ENCODE data around the gene COMMD4.

Gene COMMD4

DNA sequence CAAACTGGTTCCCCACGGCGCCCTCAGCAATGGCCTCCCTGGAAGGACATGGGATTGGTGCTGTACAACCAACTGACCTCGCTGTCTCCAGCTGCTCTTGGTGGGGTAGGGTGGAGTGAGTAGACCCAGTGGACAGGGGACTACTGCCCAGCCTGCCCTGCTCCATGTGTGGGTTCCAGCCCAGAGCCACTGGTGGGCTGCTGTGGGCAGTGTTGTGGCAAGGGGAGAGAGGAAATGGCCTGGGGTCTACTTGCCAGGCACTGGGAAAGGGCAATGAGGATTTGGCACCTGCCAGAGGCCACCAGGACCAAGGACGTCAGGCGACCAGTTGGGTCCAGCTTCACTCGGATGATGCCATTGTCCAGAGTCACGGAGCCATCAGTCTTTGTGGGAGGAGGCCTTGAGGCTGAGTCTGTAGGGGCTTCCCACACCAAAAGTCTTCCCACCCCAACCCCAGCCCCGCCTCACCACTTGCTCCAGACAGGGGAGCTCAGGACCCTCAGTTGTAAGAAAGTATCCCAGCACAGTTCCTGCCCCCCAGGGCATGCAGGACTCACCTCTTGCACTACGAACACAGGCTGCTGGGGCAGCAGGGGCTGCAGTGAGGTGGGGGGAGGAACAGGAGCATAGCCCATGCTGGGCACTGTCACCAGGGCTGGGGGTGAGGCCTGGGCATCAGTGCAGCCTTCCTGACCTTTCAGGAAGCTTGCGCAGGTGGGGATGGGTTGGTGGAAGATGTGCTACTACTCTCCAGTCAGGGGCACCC lies 23.1 kb downstream of the COMMD4 start:
- no peaks in the 10 kb centered on the region for H3K36me3 ChIP-seq (ENCODE audit: low read length)
- no peak for TF ChIP-seq EZH2phosphoT487 (conservative IDR thresholded peaks at IDR 0.05; ENCODE audit: low read length)
- TF ChIP-seq, protein P1, sequence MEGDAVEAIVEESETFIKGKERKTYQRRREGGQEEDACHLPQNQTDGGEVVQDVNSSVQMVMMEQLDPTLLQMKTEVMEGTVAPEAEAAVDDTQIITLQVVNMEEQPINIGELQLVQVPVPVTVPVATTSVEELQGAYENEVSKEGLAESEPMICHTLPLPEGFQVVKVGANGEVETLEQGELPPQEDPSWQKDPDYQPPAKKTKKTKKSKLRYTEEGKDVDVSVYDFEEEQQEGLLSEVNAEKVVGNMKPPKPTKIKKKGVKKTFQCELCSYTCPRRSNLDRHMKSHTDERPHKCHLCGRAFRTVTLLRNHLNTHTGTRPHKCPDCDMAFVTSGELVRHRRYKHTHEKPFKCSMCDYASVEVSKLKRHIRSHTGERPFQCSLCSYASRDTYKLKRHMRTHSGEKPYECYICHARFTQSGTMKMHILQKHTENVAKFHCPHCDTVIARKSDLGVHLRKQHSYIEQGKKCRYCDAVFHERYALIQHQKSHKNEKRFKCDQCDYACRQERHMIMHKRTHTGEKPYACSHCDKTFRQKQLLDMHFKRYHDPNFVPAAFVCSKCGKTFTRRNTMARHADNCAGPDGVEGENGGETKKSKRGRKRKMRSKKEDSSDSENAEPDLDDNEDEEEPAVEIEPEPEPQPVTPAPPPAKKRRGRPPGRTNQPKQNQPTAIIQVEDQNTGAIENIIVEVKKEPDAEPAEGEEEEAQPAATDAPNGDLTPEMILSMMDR (IDR thresholded peaks at IDR 0.05; ENCODE audit: insufficient read depth, low read length, poor library complexity, severe bottlenecking), result no peak
- H3K79me2 ChIP-seq (ENCODE audit: insufficient read depth, low read length), result no peaks in the 10 kb centered on the region
- H3F3A ChIP-seq (ENCODE audit: insufficient read depth), result no peaks in the 10 kb centered on the region
- no peaks in the 10 kb centered on the region for H3K27me3 ChIP-seq (ENCODE audit: low read length)
- no peaks in the 10 kb centered on the region for H3K9me2 ChIP-seq (replicated peaks; ENCODE audit: insufficient read depth, low read length)
- H3K9me3 ChIP-seq (ENCODE audit: insufficient read depth, low read length), result no peaks in the 10 kb centered on the region
- no peak overlapping the region for H3K27ac ChIP-seq (ENCODE audit: low read depth, low read length)
- no peaks in the 10 kb centered on the region for H4K20me1 ChIP-seq (ENCODE audit: low read depth, low read length)
- no peak overlapping the region for H3K4me2 ChIP-seq (ENCODE audit: low read depth, low read length, poor library complexity, severe bottlenecking)
- no peak overlapping the region for H3K9ac ChIP-seq (ENCODE audit: low read length)
- no peak overlapping the region for H2AFZ ChIP-seq (ENCODE audit: low read depth, low read length, severe bottlenecking)
- H3K4me3 ChIP-seq (ENCODE audit: insufficient read depth, low read length, poor library complexity, severe bottlenecking), result no peak overlapping the region

DNA sequence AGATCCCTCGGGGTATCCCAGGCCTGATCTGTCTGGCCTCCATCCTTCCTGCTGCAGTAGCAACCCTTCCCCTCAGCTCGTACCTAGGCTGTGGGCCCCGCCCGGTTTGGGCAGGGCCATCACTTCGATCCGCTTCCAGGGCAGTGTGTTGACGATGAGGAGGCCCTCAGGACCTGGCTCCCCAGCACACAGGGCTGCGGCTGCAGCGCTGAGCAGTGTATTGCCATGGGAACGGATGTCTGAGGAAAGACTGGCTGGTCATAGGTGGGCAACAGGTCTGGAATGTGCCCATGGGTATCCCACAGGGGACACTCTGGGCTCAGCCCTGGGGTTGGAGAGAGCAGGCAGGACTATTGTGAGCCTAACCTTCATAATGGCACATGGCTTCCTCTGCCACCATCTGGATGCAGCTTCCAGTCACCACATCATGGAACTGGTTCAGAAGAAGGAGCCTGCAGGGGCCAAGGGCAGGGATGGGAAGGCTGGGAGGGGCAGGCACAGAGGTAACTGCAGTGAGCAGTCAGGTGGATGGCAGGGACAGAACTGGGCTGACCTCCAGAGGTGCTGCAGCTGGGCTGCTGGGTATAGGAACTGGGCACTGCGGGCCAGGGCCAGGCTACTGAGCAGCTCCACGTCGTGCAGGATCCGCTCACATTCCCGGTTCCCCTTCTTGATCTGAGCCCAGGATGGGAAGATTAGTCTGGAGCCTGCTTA lies 23.8 kb downstream of the COMMD4 start:
- Histone ChIP-seq H3K9me3 (ENCODE audit: insufficient read depth, low read length) (no peaks in the 10 kb centered on the region), H2AFZ (ENCODE audit: low read depth, low read length, severe bottlenecking) (no peak overlapping the region), H3K79me2 (ENCODE audit: insufficient read depth, low read length) (no peaks in the 10 kb centered on the region), H3K9me2 (replicated peaks; ENCODE audit: insufficient read depth, low read length) (no peaks in the 10 kb centered on the region), H4K20me1 (ENCODE audit: low read depth, low read length) (no peaks in the 10 kb centered on the region), H3K27me3 (ENCODE audit: low read length) (no peaks in the 10 kb centered on the region), H3K4me3 (ENCODE audit: insufficient read depth, low read length, poor library complexity, severe bottlenecking) (no peak overlapping the region), H3K27ac (ENCODE audit: low read depth, low read length) (no peak overlapping the region), H3F3A (ENCODE audit: insufficient read depth) (no peaks in the 10 kb centered on the region), H3K4me2 (ENCODE audit: low read depth, low read length, poor library complexity, severe bottlenecking) (no peak overlapping the region), H3K36me3 (ENCODE audit: low read length) (no peaks in the 10 kb centered on the region), H3K9ac (ENCODE audit: low read length) (no peak overlapping the region)
- TF ChIP-seq, protein P1 (IDR thresholded peaks at IDR 0.05; ENCODE audit: insufficient read depth, low read length, poor library complexity, severe bottlenecking), result no peak
- no peak for TF ChIP-seq EZH2phosphoT487 (conservative IDR thresholded peaks at IDR 0.05; ENCODE audit: low read length)

DNA sequence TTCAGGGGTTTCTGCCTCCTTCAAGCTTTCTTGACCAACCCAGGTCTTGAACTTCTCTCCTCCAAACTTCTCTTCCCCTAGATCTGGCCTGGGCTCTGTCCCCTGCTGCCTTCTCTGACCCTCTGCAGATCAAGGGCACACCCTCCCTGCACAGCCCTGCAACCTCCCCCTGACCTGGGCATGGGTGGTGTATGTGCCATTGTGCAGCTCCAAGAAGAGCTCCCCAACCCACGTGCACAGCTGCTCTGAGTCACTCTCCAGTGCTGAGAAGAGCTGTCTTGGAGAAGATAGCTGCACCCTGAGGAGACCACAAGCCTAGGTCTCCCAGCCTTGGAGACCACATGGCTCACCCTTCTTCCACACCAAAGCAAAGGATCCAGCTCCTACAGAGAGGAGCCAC lies 24.5 kb downstream of the COMMD4 start:
- TF ChIP-seq, protein P1 (IDR thresholded peaks at IDR 0.05; ENCODE audit: insufficient read depth, low read length, poor library complexity, severe bottlenecking), result no peak
- no peak for TF ChIP-seq EZH2phosphoT487 (conservative IDR thresholded peaks at IDR 0.05; ENCODE audit: low read length)
- Histone ChIP-seq H3K9me2 (replicated peaks; ENCODE audit: insufficient read depth, low read length) (no peaks in the 10 kb centered on the region), H3K36me3 (ENCODE audit: low read length) (no peaks in the 10 kb centered on the region), H3K9ac (ENCODE audit: low read length) (no peak overlapping the region), H2AFZ (ENCODE audit: low read depth, low read length, severe bottlenecking) (no peak overlapping the region), H3K9me3 (ENCODE audit: insufficient read depth, low read length) (no peaks in the 10 kb centered on the region), H3K27ac (ENCODE audit: low read depth, low read length) (no peak overlapping the region), H4K20me1 (ENCODE audit: low read depth, low read length) (no peaks in the 10 kb centered on the region), H3K27me3 (ENCODE audit: low read length) (no peaks in the 10 kb centered on the region), H3K4me2 (ENCODE audit: low read depth, low read length, poor library complexity, severe bottlenecking) (no peak overlapping the region), H3K4me3 (ENCODE audit: insufficient read depth, low read length, poor library complexity, severe bottlenecking) (no peak overlapping the region), H3F3A (ENCODE audit: insufficient read depth) (no peaks in the 10 kb centered on the region), H3K79me2 (ENCODE audit: insufficient read depth, low read length) (no peaks in the 10 kb centered on the region)
